A549 treated with Mapracorat at 1 μM for 4 hours (cell line): ENCODE data around the gene SHISA4. TPM values are rescaled to one million over a fixed set of nuclear protein-coding genes. Genes with fewer than 3 reads are reported as not detected.

Experiments used
- total RNA-seq: library from RNA; stranded (reverse); fragments of 200-300 nt; extraction: Qiagen RNA extraction; gene quantifications from 5 replicates; pipeline ENCODE4 v1.2.3, GENCODE V29; 2022

SHISA4 gene, protein sequence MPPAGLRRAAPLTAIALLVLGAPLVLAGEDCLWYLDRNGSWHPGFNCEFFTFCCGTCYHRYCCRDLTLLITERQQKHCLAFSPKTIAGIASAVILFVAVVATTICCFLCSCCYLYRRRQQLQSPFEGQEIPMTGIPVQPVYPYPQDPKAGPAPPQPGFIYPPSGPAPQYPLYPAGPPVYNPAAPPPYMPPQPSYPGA
- 11.4 to 19.2 TPM (median 17.3 TPM) in 5 replicates for total RNA-seq

DNA sequence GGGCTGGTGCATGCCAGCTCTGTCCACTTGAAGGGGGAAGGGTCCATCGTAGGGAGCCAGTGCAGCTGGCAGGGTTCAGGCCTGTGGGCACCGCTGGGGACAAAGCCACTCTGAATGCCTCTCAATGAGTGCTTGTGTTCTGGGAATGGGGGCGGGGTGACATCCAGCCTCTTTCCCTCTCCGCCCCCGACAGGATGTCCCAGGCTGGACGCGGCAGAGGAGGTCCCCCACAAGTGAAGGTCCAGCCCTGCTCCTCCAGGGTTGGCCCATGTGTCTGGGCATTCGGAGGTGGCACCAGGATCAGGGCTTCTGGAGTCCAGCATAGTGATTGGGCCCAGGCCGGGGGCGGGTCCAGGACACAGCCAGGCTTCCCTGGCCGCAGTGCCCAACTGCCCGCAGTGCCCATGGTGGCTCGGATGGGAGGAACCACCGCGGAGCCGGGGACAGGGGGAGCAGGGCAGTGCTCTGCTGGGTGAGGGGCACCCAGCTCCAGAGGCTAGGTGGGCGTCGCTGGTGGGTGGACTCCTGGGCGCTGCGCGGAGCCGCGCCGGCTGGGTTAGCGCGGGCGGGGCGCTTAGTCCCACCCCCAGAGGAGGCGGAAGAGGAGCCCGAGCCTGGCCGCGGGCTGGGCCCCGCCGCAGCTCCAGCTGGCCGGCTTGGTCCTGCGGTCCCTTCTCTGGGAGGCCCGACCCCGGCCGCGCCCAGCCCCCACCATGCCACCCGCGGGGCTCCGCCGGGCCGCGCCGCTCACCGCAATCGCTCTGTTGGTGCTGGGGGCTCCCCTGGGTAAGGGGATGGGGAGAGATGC, at the start of gene SHISA4:
TSS of gene SHISA4 (plus strand) at position 617 of the 808 bp plus-strand sequence. CDS start at position 714, 97 bp downstream.

Other genes with a start within 250 kb of the SHISA4 start
- gene IPO9, start 59.7 kb upstream of the SHISA4 start, total RNA-seq: 24.6 to 46.6 TPM (median 40.9 TPM) in 5 replicates
- gene LMOD1, start 57.6 kb downstream of the SHISA4 start, total RNA-seq: not detected in 5 replicates
- gene TIMM17A, start 66.6 kb downstream of the SHISA4 start, total RNA-seq: 90.0 to 141 TPM (median 97.7 TPM) in 5 replicates
- gene RNPEP, start 93.8 kb downstream of the SHISA4 start, total RNA-seq: 82.5 to 87.8 TPM (median 87.2 TPM) in 5 replicates
- gene ELF3, start 121.7 kb downstream of the SHISA4 start, total RNA-seq: 126 to 195 TPM (median 182 TPM) in 5 replicates
- gene GPR37L1, start 234.0 kb downstream of the SHISA4 start, total RNA-seq: 0.10 to 0.16 TPM (median 0.15 TPM) in 5 replicates